Hematopoietic multipotent progenitor cell treated with erythropoietin and hydrocortisone succinate and interleukin-3 and kit ligand, for 15 days (in vitro differentiated cells): ENCODE measurements around the gene MRPS18B.

ENCODE experiments used
- DNase-seq: peaks from one replicate; pipeline ENCODE4 v3.0.0-alpha.2; 2015; ENCODE audit warnings: low spot score

Gene MRPS18B

GRCh38 chr6:30603961-30604360, 13.7 kb upstream of the MRPS18B start:
- no peak for DNase-seq

DNA sequence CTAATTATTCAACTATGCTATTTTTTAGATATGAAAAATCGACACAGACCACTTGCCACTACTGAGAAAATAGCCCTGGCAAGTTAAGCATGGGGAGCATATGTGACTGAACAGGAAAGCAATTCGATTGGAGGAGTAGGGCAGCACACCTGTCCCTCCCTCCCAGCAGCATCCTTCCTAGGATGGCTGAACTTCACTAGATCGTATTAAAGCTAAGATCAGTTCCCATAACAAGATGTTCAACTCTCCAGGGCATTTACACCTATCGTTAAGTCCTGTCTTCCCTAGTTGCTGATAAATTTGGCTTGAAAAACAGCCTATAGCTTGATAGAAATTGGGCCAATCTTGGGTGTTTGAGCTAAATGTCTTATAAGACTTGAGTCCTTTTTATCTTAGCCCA, 7.6 kb upstream of the MRPS18B start:
- DNase-seq, result no peak

- no peak for DNase-seq
Observed at GRCh38 chr6:30611150-30611855, 6.3 kb upstream of the MRPS18B start.

- DNase-seq, result no peak
Observed at GRCh38 chr6:30611856-30612194, 5.8 kb upstream of the MRPS18B start.

- DNase-seq, result peak; percentile 34
Observed at GRCh38 chr6:30612213-30612612, 5.4 kb upstream of the MRPS18B start.

DNA sequence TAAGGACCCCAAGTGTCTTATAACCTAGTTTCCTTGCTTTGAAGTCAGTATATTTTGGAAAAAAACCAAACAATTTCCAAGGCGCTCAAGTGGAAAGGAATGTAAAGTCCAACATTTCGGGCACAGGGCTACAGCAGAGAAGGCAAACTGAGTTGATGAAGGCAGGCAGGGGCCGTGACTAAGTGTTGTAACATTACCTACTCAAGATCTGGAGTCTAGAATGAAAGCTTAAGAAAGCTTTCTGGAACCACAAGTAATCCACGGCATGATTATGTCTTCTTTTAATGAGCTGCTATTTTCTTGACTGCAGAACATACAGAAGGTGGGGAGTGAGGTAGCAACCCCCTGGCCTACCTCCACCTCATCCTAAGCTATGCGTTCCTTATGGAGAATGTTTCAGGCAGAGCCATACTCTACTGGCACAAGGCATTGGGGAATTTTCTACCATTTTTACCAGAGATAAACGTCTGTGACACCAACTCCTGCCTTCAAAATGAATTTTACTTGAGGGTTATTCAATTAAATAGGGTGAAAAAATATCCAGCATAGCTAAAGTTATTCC, 4.9 kb upstream of the MRPS18B start:
- DNase-seq, result no peak

GRCh38 chr6:30613251-30614043, 4.2 kb upstream of the MRPS18B start:
- no peak for DNase-seq

DNA sequence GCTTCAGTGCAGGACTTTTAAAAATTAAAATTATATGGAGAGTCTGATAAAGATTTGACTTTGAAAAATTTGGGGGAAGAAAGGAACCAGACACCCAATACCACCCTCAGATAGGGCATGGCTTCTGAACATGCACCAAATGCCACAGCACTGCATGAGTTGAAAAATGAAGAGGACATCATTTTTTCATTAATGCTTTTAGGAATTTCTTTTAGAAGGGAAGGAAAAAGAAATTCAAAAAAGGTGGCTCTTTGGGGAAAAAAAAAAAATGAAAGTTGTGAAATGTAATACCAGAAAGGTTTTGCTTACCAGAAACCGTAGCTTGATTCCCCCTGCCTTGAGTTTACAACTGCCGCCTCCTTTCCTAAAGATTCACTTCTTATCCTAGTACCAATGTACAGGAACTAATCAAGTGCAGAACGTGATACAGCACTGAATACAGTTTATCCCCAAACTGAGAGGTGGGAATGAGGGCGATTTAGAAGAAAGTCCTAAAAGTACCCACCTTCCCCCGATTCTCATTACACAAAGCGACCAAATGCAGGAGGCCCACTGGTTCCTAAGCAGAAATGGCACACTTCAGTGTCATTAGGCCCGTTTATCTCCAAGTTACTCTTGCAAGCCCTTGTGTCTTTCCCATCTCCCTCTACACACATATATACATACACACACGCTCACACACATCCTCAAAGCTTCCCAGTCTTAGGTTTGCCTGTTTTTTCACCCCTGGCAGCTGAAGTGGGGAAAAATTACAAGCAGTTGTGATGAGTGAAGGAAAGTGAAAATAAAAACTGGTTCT, 3.4 kb upstream of the MRPS18B start:
- peak; percentile 41 for DNase-seq

DNA sequence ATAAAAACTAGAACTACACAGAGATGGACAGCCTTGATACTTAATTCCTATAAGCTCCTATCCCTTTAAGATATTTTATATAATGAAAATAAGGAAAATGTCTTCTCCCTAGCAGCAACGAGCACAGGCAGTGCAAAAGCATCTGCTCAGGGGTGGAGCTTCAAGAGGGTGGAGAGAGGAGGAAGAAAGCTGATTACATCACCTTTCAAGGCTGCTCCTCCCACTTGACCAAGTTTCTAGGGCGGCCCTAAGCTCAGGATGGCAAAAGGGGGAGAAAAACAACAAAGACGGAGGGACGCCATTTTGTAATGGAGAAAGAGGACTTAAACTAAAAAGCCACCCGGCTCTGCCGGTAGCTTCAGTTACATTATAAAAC, 2.8 kb upstream of the MRPS18B start:
- DNase-seq, result peak; percentile 98

DNA sequence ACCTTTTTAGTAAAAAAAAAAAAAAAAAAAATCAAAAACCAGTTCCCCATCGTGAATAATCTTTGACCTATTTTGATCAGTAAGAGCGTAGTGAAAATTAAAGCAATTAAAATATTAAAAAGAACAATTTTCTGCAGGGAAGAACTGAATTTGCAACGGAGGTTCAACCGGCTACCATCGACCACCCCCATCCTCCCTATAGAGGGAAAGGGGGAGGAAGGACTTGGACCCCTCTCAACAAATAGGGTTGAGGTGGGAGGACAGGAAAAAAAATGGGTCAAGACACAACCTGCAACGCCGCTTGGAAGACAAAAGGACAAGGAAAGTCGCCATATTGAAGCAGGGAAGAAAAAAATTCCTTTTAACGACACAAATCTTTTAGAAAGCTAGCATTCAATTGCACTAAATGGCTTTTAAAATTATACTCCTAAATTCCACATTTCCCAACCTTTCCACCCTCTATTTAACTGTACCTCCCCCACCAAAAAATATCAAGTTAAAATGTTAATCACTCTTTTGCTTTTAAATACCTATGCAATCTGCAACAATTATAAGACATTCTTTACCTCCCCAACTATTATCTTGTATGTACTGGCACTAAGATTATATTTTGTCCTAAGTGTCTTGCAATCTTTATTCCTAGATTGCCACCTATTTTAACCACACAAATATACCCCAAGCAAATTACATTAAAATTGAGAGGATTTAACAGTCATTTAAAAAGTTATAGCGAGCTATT, 2.3 kb upstream of the MRPS18B start:
- peak; percentile 72 for DNase-seq

- peak; percentile 66 for DNase-seq
Observed at GRCh38 chr6:30615958-30616810, 1.5 kb upstream of the MRPS18B start.

DNA sequence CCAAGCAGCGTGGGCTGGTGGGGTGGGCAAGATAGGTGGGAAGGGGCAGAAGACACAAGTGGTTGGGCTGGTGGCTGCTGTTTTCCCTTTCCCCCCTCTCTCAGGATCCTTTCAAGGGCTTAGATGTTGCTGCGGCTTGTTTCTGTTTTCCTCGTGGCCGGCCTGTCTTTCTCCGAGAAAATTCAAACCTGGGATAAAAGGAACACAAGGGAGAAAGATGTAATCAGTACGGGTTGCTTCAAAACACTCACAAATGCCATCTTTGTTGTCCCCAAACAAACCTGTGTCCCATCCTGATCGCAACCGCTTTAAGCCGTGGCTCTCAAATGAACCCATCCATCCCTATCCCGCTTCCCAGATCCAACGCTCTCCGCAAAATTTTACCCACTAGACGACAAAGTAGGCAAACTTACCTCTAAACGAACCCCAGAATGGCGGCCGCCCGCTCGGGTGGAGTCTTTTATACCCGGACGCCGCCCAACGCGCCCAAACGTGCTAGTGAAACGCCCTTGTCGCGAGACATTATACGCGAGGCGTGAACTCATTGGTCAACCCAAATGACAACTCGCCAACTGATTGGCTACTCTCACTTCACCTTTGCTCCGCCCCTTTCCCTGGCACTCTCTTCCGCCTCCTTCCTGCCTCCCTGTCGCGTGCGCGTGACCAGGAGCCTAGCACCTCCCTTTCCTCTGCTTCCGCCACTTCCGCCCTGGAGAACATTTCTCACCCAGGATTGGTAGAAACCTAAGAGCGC, 652 bp upstream of the MRPS18B start, which contains the start of gene PPP1R10:
Gene PPP1R10 (minus strand): TSS at position 433 of the 754 bp plus-strand sequence. CDS start 7,299 bp downstream, outside the sequence.
- DNase-seq, result peak; percentile 100

GRCh38 chr6:30618270-30618797, 694 bp downstream of the MRPS18B start:
- DNase-seq, result no peak

- DNase-seq, result no peak
Observed at GRCh38 chr6:30619561-30619960, 1.9 kb downstream of the MRPS18B start.

DNA sequence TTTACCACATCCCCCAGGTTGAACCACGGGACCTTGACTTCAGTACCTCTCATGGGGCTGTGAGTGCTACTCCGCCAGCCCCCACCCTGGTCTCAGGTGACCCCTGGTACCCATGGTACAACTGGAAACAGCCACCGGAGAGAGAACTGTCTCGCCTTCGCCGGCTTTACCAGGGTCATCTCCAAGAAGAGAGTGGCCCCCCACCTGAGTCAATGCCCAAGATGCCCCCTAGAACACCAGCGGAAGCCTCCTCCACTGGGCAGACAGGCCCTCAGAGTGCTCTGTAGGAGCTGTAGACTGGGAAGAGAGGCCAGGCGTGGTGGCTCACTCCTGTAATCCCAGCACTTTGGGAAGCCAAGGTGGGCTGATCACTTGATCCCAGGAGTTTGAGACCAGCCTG, 7.9 kb downstream of the MRPS18B start:
- DNase-seq, result no peak

- peak; percentile 79 for DNase-seq
Observed at GRCh38 chr6:30626484-30627366, 9.1 kb downstream of the MRPS18B start, which contains the start of gene ATAT1. Gene ATAT1, plus strand, starts transcription at chr6:30626874.

DNA sequence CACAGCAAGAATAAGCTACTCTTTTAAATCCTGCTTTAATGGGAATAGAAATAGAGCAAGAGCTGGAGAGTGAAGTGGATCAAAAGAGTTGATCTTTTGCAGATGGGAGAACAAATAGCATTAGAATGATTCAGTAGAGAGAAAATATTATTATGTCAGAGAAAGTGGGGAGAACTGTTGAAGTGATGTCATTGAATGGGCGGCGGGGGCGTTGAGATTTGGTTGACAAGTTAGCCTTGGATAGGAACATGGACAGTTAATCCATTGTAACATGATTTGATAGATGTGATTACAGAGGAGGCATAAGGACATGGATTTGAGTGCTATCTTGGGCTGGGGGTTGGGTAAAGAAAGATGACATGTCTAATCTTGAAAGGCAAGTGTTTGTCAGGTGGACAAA, 18.2 kb downstream of the MRPS18B start:
- DNase-seq, result no peak

DNA sequence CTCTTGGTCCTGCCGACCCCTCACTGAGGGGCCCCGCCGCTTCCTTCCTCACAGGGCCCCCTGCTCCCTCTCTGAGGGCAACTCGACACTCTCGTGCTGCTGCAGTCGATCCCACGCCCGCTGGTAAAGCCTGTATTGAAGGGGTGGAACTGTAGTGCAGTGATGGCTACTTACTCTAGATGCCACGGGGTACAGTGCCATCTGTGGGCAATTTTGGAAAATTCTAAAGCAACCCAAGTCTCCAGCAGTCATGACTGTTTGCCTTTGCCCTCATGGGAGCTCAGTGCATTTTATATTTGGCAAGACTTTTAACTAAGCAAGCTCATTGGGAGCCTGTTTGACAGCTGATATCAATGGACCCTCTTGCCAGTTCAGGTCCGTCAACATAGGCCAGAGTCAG, 22.8 kb downstream of the MRPS18B start:
- peak; percentile 25 for DNase-seq

DNA sequence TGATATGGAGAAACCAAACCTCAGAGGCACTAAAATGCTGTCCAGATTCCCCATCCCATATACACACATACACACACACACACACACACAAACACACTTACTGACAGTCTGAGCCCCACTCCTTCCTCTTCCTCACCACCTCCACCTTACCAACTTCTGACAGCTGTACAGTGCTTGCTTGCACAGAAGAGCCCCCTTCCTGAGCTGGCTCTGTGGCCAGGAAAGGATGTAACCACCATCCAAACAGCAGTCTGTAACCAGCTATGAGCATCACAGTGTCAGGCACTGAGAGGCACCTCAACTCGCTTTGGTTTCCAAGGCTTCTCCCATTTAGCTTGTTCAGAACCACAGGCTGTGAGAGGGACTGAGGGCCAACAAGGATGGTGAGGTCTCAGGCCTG, 23.4 kb downstream of the MRPS18B start:
- DNase-seq, result no peak
